ENCODE results near the gene IL15RA. TPM values are rescaled to one million over a fixed set of nuclear protein-coding genes. Genes with fewer than 3 reads are reported as not detected.
A peak's percentile ranks its signal among the peaks of the same experiment; 100 is the strongest.

The IL15RA gene
- total RNA-seq, 4 donors from 2014 or later: 13.1 to 17.6 (median 15.6) TPM

GRCh38 chr10:6022660-6023059 lies 45.3 kb upstream of the IL15RA start:
- in situ Hi-C loops (cut with MboI; ENCODE audit: low sequenced_read_pairs in 4 of 4) (no loop called here), intact Hi-C loops (cut with DNase I; ENCODE audit: low total_unique reads) (no loop called here)
- ATAC-seq: no peak

GRCh38 chr10:6020826-6021225 lies 43.5 kb upstream of the IL15RA start:
- Histone ChIP-seq H3K4me3 (no peak overlapping the region), H3K36me3 (no peaks in the 10 kb centered on the region), H3K4me1 (no peaks in the 10 kb centered on the region), H3K27me3 (no peaks in the 10 kb centered on the region), H3K9me3 (no peaks in the 10 kb centered on the region), H3K27ac (no peak overlapping the region)
- ATAC-seq: no peak
- peak in 1 of 2 donors; percentile 9 for DNase-seq
- intact Hi-C loops (cut with DNase I; ENCODE audit: low total_unique reads): no loop called here
- TF ChIP-seq CTCF (IDR thresholded peaks at IDR 0.05 in 4 of 5, conservative IDR thresholded peaks at IDR 0.05 in 1 of 5): no peak
- no peak for TF ChIP-seq POLR2A (IDR thresholded peaks at IDR 0.05)
- in situ Hi-C loops (cut with MboI; ENCODE audit: low sequenced_read_pairs in 4 of 4): no loop called here

More at GRCh38 chr10:6022660-6023059, 45.3 kb upstream of the IL15RA start:
- no peaks in the 10 kb centered on the region for H3K27me3 ChIP-seq
- no peak for DNase-seq
- H3K4me1 ChIP-seq: no peaks in the 10 kb centered on the region
- no peak for TF ChIP-seq POLR2A (IDR thresholded peaks at IDR 0.05)
- no peak for TF ChIP-seq CTCF (IDR thresholded peaks at IDR 0.05 in 4 of 5, conservative IDR thresholded peaks at IDR 0.05 in 1 of 5)
- H3K4me3 ChIP-seq: no peak overlapping the region
- no peaks in the 10 kb centered on the region for H3K9me3 ChIP-seq
- no peaks in the 10 kb centered on the region for H3K36me3 ChIP-seq
- no peak overlapping the region for H3K27ac ChIP-seq

- Histone ChIP-seq H3K27me3 (no peaks in the 10 kb centered on the region), H3K36me3 (no peaks in the 10 kb centered on the region), H3K9me3 (no peaks in the 10 kb centered on the region), H3K4me3 (no peak overlapping the region), H3K27ac (no peak overlapping the region), H3K4me1 (no peaks in the 10 kb centered on the region)
- TF ChIP-seq CTCF (IDR thresholded peaks at IDR 0.05 in 4 of 5, conservative IDR thresholded peaks at IDR 0.05 in 1 of 5) (no peak), POLR2A (IDR thresholded peaks at IDR 0.05) (no peak)
- intact Hi-C loops (cut with DNase I; ENCODE audit: low total_unique reads): no loop called here
- in situ Hi-C loops (cut with MboI; ENCODE audit: low sequenced_read_pairs in 4 of 4): loop anchor here in 2 of 4 donors (5.0 to 10.0 kb wide), 2 partner anchors 65 to 68 kb away; partner anchors contain the start of gene RBM17 (in 2 of the 2)
- DNase-seq (no peak), ATAC-seq (no peak)
Observed at GRCh38 chr10:6019796-6020195, 42.5 kb upstream of the IL15RA start.

GRCh38 chr10:6019010-6019782 lies 41.9 kb upstream of the IL15RA start:
- H3K9me3 ChIP-seq: no peaks in the 10 kb centered on the region
- intact Hi-C loops (cut with DNase I; ENCODE audit: low total_unique reads): no loop called here
- ATAC-seq (no peak), DNase-seq (no peak)
- no peak overlapping the region for H3K4me3 ChIP-seq
- H3K36me3 ChIP-seq: no peaks in the 10 kb centered on the region
- H3K27ac ChIP-seq: no peak overlapping the region
- TF ChIP-seq POLR2A (IDR thresholded peaks at IDR 0.05) (no peak), CTCF (IDR thresholded peaks at IDR 0.05 in 4 of 5, conservative IDR thresholded peaks at IDR 0.05 in 1 of 5) (no peak)
- H3K4me1 ChIP-seq: no peaks in the 10 kb centered on the region
- H3K27me3 ChIP-seq: no peaks in the 10 kb centered on the region
- in situ Hi-C loops (cut with MboI; ENCODE audit: low sequenced_read_pairs in 4 of 4): loop anchor here in 2 of 4 donors (5.0 to 10.0 kb wide), 2 partner anchors 66 to 68 kb away; partner anchors contain the start of gene RBM17 (in 2 of the 2)
